ENCODE measurements around the gene SLC44A3.
"Not testable (repeated sequence)": the region's sequence is repeated elsewhere in the genome, so short reads cannot be mapped to it uniquely, and the experiment has no call there.

SLC44A3 gene

DNA sequence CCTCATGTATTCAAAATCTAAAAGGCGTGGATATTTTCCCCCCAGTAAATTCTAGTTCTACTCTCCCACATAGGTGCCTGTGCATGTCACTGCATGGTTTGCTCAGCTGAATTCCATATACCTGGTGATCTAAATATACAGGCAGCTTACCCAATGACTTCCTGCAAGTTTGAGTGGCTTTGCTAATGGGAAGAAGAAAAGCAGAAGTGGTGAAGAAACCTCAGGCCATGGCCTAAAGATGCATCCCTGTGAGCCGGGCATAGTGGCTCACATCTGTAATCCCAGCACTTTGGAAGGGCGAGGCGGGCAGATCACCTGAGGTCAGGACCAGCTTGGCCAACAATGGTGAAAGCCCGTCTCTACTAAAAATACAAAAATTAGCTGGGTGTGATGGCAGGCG is 11.5 kb downstream of the SLC44A3 start:
- in situ Hi-C loops (cut with MboI; ENCODE audit: low sequenced_read_pairs): no loop called here
- Histone ChIP-seq H3K36me3 (replicated peaks) (no peaks in the 10 kb centered on the region), H3K4me1 (no peaks in the 10 kb centered on the region), H3K4me3 (no peak overlapping the region), H3K27me3 (ENCODE audit: low read depth) (no peaks in the 10 kb centered on the region), H3K9me3 (no peaks in the 10 kb centered on the region)
- DNase-seq (ENCODE audit: low spot score in 2 of 2): no peak

DNA sequence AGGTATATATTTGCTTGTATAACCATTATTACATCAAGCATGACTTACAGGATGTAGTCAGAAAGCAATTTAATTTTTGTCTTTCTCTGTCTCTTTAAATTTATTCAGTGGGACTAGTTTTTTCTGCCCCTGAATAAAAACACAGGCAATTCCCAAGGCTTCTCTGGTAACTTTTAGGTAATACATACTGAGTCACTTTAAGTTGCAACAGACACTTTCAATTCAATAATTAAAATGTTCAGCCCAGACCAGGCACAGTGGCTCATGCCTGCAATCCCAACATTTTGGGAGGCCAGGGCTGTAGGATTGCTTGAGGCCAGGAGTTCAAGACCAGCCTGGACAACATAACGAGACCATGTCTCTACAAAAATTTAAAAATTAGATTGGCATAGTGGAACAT is 12.3 kb downstream of the SLC44A3 start:
- Histone ChIP-seq H3K4me1 (no peaks in the 10 kb centered on the region), H3K27me3 (ENCODE audit: low read depth) (no peaks in the 10 kb centered on the region), H3K36me3 (replicated peaks) (no peaks in the 10 kb centered on the region), H3K9me3 (no peaks in the 10 kb centered on the region), H3K4me3 (no peak overlapping the region)
- DNase-seq (ENCODE audit: low spot score in 2 of 2): no peak
- in situ Hi-C loops (cut with MboI; ENCODE audit: low sequenced_read_pairs): no loop called here

DNA sequence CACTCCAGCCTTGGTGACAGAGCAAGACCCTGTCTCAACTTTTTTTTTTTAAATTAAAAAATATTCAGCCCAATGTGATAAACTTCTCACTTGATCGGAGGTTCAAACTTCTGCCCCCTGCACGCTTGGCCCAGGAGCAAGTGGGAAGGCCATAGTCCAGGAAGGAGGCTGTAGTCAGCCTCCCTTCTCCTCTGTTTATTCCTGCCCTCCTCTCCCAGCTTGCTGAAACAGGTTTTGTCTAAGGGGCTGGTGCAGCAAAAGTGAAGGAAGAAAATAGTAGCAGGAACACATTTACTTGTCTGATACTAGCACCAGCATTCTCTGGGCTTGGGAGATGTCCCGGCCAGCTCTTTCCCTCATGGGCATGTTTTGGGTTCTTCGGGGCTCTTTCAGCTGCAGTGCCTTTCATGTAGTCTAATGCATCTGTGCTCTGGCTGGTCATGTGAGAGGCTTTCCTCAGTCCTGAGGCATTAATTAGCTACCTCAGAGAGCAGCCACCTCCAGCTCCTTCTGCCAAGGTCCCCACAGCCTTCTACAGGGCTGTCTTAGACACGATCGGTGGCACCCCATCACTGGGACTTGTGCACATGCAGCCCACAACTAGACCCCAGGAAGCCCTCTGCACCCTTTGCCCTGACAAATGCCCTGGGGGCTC is 12.9 kb downstream of the SLC44A3 start:
- no peak for DNase-seq (ENCODE audit: low spot score in 2 of 2)
- in situ Hi-C loops (cut with MboI; ENCODE audit: low sequenced_read_pairs): no loop called here
- Histone ChIP-seq H3K27me3 (ENCODE audit: low read depth) (no peaks in the 10 kb centered on the region), H3K9me3 (no peaks in the 10 kb centered on the region), H3K4me3 (no peak overlapping the region), H3K4me1 (no peaks in the 10 kb centered on the region), H3K36me3 (replicated peaks) (no peaks in the 10 kb centered on the region)

DNA sequence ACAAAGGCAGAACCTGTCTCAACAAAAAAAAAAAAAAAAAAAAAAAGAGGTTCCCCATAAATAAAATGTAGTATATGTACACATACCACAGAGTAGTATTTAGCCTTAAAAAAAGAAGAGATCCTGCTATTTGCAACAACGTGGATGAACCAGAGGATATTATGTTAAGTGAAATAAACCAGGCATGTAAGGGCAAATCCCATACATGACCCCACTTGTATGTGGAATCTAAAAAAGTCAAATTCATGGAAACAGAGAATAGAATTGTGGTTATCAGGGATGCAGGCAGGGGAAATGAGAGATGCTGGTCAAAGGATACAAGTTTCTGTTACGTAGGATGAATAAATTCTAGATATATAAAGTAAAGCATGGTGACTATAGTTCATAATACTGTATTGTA is 16.7 kb downstream of the SLC44A3 start:
- Histone ChIP-seq H3K4me1 (no peaks in the 10 kb centered on the region), H3K36me3 (replicated peaks) (no peaks in the 10 kb centered on the region), H3K9me3 (no peaks in the 10 kb centered on the region), H3K4me3 (no peak overlapping the region), H3K27me3 (ENCODE audit: low read depth) (no peaks in the 10 kb centered on the region)
- in situ Hi-C loops (cut with MboI; ENCODE audit: low sequenced_read_pairs): no loop called here
- no peak for DNase-seq (ENCODE audit: low spot score in 2 of 2)

DNA sequence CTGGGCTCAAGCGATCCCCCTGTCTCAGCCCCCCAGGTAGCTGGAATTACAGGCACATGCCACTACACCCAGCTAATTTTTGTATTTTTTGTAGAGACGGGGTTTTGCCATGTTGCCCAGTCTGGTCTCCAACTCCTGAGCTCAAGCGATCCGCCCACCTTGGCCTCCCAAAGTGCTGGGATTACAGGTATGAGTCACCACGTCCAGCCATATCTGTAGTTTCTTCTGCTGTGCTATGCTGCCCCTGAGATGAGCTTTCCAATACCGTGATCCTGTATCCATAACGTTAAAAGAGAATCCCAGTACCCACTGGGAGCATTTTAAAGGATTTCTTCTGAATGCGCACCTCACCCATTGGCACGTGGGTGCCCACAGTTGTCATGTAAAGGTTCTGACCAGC is 20.2 kb downstream of the SLC44A3 start:
- H3K4me1 ChIP-seq; in situ Hi-C loops (cut with MboI; ENCODE audit: low sequenced_read_pairs); H3K9me3 ChIP-seq; DNase-seq (ENCODE audit: low spot score in 2 of 2); H3K27me3 ChIP-seq (ENCODE audit: low read depth); H3K36me3 ChIP-seq (replicated peaks); H3K4me3 ChIP-seq: not testable (repeated sequence)

DNA sequence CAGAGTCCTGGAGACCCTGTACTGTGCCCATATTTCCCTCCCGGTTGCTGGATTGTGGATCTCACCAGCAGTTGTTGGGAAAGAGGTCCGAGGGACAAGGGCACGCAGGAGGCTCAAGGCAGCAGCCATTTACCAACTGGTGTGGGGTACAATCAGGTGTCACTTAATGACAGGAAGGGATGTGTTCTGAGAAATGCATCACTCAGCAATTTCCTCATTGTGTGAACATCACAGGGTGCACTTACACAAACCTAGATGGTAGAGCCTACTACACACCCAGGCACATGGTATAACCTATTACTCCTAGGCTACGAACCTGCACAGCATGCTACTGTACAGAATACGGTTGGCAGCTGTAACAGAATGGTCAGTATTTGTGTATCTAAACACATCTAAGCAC is 20.7 kb downstream of the SLC44A3 start:
- H3K27me3 ChIP-seq (ENCODE audit: low read depth): no peaks in the 10 kb centered on the region
- no peaks in the 10 kb centered on the region for H3K9me3 ChIP-seq
- H3K36me3 ChIP-seq (replicated peaks): no peaks in the 10 kb centered on the region
- in situ Hi-C loops (cut with MboI; ENCODE audit: low sequenced_read_pairs): no loop called here
- DNase-seq (ENCODE audit: low spot score in 2 of 2): no peak
- H3K4me1 ChIP-seq: no peaks in the 10 kb centered on the region
- no peak overlapping the region for H3K4me3 ChIP-seq

DNA sequence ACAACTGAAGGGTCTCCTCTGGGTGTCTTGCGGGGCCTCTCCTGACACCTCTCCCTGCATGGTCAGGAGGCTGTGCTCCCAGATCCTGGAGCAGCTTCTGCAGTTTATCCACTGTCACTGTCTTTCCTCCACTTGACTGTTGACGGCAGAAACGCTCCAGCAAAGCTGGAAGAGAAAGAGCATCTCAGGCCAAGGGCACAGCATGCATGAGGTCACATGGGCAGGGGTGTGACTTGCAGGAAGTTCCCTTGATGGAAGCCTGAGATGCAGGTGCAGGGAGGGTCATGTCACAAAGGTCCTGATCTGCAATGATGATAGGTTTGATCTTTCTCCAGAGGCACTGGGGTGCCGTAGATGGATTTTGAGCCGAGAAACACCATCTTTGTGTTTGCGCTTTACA is 23.3 kb downstream of the SLC44A3 start:
- Histone ChIP-seq H3K4me3 (no peak overlapping the region), H3K27me3 (ENCODE audit: low read depth) (no peaks in the 10 kb centered on the region), H3K36me3 (replicated peaks) (no peaks in the 10 kb centered on the region), H3K9me3 (no peaks in the 10 kb centered on the region), H3K4me1 (no peaks in the 10 kb centered on the region)
- no peak for DNase-seq (ENCODE audit: low spot score in 2 of 2)
- in situ Hi-C loops (cut with MboI; ENCODE audit: low sequenced_read_pairs): no loop called here

DNA sequence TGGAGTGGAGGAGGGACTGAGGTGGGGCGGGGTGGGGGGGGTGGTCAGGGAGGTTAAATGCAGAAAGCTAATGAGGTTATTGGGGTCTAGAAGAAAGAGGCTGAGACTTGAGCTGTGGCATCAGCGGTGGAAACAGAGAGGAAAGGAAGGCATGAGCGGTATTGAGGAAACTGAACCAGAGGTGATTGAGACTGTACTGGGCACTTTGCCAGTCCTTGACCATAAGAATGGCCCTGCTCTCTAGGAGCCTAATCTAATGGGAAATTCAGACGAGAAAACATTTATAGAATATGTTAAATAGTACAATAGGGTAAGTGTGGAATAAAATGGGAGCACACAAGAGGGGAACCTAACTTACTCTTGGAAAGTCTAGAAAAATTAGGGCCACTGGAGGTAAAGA is 23.7 kb downstream of the SLC44A3 start:
- Histone ChIP-seq H3K4me3 (no peak overlapping the region), H3K9me3 (no peaks in the 10 kb centered on the region), H3K27me3 (ENCODE audit: low read depth) (no peaks in the 10 kb centered on the region), H3K4me1 (no peaks in the 10 kb centered on the region), H3K36me3 (replicated peaks) (no peaks in the 10 kb centered on the region)
- in situ Hi-C loops (cut with MboI; ENCODE audit: low sequenced_read_pairs): no loop called here
- no peak for DNase-seq (ENCODE audit: low spot score in 2 of 2)

DNA sequence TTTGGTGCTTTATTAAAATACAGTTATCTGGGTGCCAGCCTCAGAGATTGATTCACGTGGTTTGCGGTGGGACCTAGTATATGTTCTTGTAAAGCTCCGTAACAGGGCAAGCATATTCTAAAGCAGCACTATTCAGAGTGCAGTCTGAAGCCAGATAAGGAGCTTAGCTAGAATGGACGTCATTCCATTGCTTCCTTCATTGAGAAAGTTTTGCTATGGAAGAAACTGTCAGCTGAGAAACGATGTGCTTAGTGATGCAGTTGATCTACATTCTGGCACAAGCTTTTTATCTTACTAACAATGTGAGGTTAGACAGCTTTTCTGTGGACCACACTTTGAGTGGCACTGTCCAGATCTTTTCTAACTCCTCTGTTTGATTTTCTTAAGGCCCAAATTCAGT is 26.2 kb downstream of the SLC44A3 start:
- DNase-seq (ENCODE audit: low spot score in 2 of 2): no peak
- Histone ChIP-seq H3K36me3 (replicated peaks) (no peaks in the 10 kb centered on the region), H3K9me3 (no peaks in the 10 kb centered on the region), H3K4me1 (no peaks in the 10 kb centered on the region), H3K4me3 (no peak overlapping the region), H3K27me3 (ENCODE audit: low read depth) (no peaks in the 10 kb centered on the region)
- in situ Hi-C loops (cut with MboI; ENCODE audit: low sequenced_read_pairs): no loop called here

DNA sequence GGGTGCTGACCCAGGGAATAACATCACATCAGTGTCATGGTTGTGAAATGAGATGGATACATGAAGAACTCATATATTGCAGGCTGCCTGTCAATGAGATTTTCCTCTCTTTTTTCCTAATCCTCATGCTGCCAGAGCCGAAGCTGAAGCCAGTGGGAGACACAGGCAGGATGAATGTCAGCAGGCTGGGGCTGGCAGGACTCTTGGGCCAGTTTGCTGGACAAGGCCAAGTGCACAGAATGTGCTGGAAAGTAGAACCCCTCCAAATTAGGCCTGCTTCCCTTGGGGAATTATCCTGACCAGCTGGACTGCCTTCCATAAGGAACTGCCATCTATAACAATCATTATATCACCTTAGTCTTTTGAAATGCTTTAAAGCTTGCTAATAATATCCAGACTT is 31.4 kb downstream of the SLC44A3 start:
- no peaks in the 10 kb centered on the region for H3K9me3 ChIP-seq
- no peak for DNase-seq (ENCODE audit: low spot score in 2 of 2)
- no peaks in the 10 kb centered on the region for H3K36me3 ChIP-seq (replicated peaks)
- H3K4me1 ChIP-seq: 0 out of 2 replicates have a peak, but pooled peaks cover 4% of the 10 kb centered on the region
- in situ Hi-C loops (cut with MboI; ENCODE audit: low sequenced_read_pairs): loop anchor here (5.0 to 10.0 kb wide), 2 partner anchors 73 to 191 kb away; partner anchors contain the start of gene CNN3
- no peak overlapping the region for H3K4me3 ChIP-seq
- H3K27me3 ChIP-seq (ENCODE audit: low read depth): no peaks in the 10 kb centered on the region

DNA sequence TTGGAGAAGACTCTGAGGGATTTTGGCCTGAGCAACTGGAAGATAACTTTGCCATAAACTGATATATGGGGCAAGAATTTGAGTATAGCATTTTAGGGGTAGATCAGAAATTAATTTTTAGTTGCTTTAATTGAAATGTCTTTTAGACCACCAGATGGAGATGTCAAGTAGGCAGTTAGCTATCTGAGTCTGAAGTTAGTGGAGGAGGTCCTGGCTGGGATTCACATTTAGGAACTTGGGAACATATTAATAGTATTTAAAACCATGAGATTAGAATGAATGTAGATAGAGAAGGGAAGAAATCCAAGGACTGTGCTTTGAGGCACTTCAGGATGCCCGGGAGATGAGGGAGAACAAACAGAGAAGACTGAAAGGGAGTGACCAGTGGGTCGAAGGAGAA is 32.6 kb downstream of the SLC44A3 start:
- Histone ChIP-seq H3K4me3 (no peak overlapping the region), H3K27me3 (ENCODE audit: low read depth) (no peaks in the 10 kb centered on the region), H3K36me3 (replicated peaks) (no peaks in the 10 kb centered on the region), H3K9me3 (no peaks in the 10 kb centered on the region), H3K4me1 (0 out of 2 replicates have a peak, but pooled peaks cover 4% of the 10 kb centered on the region)
- in situ Hi-C loops (cut with MboI; ENCODE audit: low sequenced_read_pairs): loop anchor here (5.0 to 10.0 kb wide), 2 partner anchors 72 to 190 kb away; partner anchors contain the start of gene CNN3
- DNase-seq (ENCODE audit: low spot score in 2 of 2): no peak

DNA sequence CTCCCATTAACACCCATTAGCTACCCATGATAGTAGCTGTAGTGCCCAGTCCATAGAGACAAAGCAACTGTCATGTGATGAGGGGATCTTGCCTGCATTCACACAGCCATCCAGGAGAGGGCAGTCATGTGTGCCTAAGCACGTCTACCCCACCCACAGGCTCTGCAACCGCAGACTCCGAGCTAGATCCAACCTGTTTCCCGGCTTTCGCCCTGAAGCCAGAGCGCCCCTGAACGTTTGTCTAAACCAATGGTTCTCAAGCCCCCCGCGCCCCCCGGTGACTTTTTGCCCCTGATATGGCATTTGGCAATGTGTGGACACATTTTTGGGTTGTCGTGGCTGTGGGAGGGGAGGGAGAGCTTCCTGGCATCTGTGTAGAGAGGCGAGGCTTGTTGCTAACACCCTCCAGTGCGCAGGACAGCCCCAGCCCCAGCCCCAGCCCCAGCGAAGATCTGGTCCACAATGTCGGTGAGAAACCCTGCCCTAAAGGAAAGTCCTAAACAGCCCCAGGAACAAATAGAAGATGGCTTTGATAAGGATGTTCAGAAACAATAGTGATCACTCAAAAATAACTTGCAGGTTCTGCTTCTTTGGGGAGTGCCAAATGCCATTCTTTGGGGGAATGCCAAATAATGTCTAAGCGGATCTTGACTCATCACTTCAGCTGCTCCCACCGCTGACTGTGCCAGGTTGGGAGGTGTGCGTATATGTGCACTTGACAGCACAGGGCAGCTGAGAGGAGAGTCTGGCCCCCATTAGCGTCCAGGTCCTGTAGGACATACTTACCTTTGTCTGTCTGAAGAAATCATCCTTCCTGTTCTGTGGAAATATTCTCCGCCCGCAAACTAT is 34.5 kb downstream of the SLC44A3 start:
- Histone ChIP-seq H3K9me3 (no peaks in the 10 kb centered on the region), H3K4me3 (peak overlapping the region; percentile 18), H3K4me1 (peaks cover 6% of the 10 kb centered on the region), H3K27me3 (ENCODE audit: low read depth) (no peaks in the 10 kb centered on the region), H3K36me3 (replicated peaks) (no peaks in the 10 kb centered on the region)
- peak; percentile 87 to 90 for DNase-seq (ENCODE audit: low spot score in 2 of 2)
- in situ Hi-C loops (cut with MboI; ENCODE audit: low sequenced_read_pairs): loop anchor here (5.0 to 10.0 kb wide), 2 partner anchors 70 to 188 kb away; partner anchors contain the start of gene CNN3

DNA sequence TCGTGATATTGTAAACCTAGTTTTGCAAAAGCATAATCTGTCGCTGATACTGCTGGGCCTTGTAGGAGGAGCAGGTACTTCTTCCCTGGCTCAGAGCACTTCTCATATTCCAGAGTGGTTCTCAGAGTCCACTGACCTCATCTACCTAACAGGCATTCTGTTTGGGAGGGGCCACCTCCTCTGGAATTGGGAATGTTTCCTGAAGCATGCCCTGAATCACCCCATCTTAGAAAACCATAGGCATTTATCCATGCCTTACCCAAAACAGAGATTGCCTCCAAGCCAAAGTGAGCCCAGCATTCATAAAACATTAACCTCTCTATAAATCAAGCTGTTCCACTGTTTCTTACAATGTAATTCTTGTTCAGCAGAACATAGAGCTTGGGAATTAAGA is 35.1 kb downstream of the SLC44A3 start:
- H3K36me3 ChIP-seq (replicated peaks): no peaks in the 10 kb centered on the region
- no peaks in the 10 kb centered on the region for H3K27me3 ChIP-seq (ENCODE audit: low read depth)
- in situ Hi-C loops (cut with MboI; ENCODE audit: low sequenced_read_pairs): loop anchor here (10.0 kb wide), 1 partner anchor 69 kb away; the partner anchor contains the start of gene CNN3
- no peak overlapping the region for H3K4me3 ChIP-seq
- no peaks in the 10 kb centered on the region for H3K9me3 ChIP-seq
- peaks cover 10% of the 10 kb centered on the region for H3K4me1 ChIP-seq
- DNase-seq (ENCODE audit: low spot score in 2 of 2): no peak

DNA sequence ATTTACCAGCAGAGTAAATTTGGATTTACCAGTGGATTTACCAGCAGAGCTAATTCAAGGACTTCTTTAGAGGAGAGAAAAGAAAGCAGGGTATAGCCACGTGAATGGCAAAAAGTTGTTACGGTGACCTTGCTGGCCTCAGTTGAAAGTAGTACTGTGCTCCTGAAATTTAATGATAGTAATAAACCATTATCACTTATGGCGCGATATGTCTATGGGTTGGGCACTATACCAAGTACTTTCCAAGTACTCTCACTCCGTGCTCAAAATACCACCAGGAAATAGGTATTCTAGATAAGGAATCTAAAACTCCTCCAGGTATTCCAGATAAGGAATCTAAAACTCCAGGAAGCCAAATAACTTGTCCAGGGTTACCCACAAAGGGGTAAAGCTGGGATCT is 35.8 kb downstream of the SLC44A3 start:
- Histone ChIP-seq H3K27me3 (ENCODE audit: low read depth) (no peaks in the 10 kb centered on the region), H3K36me3 (replicated peaks) (no peaks in the 10 kb centered on the region), H3K4me1 (peaks cover 15% of the 10 kb centered on the region), H3K4me3 (no peak overlapping the region), H3K9me3 (no peaks in the 10 kb centered on the region)
- in situ Hi-C loops (cut with MboI; ENCODE audit: low sequenced_read_pairs): loop anchor here (10.0 kb wide), 1 partner anchor 69 kb away; the partner anchor contains the start of gene CNN3
- DNase-seq (ENCODE audit: low spot score in 2 of 2): no peak

All from HAP-1 (cell line).